ENCODE data around the gene NLRP7. TPM values are rescaled to one million over a fixed set of nuclear protein-coding genes. Genes with fewer than 3 reads are reported as not detected.
"Not testable (repeated sequence)": the region's sequence is repeated elsewhere in the genome, so short reads cannot be mapped to it uniquely, and the experiment has no call there.

Gene NLRP7
- total RNA-seq = not detected

DNA sequence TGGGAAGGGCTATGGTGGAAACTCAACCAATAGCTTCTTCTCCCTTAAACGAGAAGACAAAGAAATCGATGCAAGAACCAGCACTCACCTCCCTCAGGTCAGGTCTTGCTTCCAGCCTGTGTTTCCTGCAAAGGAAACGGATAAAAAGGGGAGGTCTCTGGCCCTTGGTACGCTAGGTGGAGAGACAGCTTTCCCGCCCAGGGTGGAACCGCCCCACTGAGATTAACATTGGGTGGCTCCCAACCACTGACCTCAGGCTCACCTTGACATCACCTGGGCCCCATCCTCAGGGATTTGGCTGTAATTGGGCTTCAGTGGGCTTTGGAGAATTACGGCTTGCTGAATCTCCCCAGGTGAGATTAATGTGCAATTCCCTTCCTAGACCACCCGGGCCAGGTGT, at the start of gene NLRP7:
Gene NLRP7 (minus strand): TSS at position 150 of the 400 bp plus-strand sequence.
- ATAC-seq (no peak), DNase-seq (ENCODE audit: low spot score) (no peak)

DNA sequence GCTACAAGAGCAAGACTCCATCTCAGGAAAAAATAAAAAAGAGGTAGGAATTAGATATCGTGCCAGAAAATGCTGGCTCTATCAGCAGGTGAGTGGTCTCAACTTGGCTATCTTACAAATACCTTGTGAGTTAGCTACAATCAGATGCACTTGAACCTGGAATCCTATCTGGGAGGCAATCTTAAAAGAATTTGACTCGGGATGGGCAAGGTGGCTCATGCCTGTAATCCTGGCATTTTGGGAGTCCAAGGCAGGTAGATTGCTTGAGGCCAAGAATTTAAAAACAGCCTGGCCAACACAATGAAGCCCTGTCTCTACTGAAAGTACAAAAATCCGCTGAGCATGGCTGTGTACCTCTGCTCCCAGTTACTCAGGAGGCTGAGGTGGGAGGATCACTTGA, 48.2 kb upstream of the NLRP7 start:
- ATAC-seq (no peak), DNase-seq (ENCODE audit: low spot score) (no peak)

DNA sequence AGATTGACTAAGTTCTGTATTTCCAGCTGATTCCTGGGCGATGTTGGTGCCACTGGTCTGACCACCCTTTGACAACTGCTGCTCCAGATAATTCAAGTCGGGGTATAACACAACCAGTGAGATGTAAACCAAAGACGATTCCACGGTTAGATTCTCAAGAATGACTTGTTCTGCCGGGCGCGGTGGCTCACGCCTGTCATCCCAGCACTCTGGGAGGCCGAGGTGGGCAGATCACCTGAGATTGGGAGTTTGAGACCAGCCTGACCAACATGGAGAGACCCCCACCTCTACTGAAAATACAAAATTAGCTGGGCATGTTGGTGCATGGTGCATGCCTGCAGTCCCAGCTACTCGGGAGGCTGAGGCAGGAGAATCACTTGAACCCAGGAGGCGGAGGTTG, 42.2 kb upstream of the NLRP7 start:
- DNase-seq (ENCODE audit: low spot score); ATAC-seq: not testable (repeated sequence)

DNA sequence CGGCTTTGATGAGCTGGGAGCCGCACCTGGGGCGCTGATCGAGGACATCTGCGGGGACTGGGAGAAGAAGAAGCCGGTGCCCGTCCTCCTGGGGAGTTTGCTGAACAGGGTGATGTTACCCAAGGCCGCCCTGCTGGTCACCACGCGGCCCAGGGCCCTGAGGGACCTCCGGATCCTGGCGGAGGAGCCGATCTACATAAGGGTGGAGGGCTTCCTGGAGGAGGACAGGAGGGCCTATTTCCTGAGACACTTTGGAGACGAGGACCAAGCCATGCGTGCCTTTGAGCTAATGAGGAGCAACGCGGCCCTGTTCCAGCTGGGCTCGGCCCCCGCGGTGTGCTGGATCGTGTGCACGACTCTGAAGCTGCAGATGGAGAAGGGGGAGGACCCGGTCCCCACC, 35.2 kb upstream of the NLRP7 start:
- not testable (repeated sequence) for ATAC-seq; DNase-seq (ENCODE audit: low spot score)

DNA sequence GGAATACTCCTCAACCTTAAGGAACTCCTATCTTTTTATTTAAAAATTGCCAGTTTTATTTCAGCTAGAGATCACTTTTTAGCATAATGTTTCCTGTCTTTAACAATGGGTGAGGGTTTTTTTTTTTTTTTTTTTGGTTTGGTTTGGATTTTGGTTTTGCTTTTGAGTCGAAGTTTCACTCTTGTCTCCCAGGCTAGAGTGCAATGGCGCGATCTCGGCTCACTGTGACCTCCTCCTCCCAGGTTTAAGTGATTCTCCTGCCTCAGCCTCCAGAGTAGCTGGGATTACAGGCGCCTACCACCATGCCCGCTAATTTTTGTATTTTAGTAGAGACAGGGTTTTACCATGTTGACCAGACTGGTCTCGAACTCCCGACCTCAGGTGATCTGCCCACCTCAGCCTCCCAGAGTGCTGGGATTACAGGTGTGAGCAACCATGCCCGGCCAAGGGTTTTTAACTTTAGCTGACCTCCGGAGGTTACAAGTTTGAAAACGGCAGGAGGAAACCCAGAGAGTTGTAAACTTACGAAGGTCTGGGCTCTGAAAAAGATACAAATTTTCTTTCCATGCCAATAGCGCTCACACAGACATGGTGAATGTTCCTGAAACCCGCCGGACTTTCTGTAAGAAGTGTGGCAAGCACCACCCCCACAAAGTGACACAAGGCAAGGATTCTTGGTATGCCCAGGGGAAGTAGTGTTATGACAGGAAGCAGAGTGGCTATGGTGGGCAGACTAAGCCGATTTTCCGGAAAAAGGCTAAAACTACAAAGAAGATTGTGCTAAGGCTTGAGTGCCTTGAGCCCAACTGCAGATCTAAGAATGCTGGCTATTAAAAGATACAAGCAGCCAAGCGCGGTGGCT, 26.1 kb upstream of the NLRP7 start:
- not testable (repeated sequence) for ATAC-seq; DNase-seq (ENCODE audit: low spot score)

DNA sequence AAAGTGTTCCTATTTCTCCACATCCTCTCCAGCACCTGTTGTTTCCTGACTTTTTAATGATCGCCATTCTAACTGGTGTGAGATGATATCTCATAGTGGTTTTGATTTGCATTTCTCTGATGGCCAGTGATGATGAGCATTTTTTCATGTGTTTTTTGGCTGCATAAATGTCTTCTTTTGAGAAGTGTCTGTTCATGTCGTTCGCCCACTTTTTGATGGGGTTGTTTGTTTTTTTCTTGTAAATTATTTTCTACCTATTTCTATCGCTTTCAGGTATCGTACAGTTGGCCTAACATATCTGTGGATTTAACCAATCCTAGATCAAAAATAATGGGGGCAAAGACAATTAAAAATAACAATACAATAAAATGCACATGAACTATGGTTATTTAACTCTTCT, 24.1 kb upstream of the NLRP7 start:
- DNase-seq (ENCODE audit: low spot score); ATAC-seq: not testable (repeated sequence)

DNA sequence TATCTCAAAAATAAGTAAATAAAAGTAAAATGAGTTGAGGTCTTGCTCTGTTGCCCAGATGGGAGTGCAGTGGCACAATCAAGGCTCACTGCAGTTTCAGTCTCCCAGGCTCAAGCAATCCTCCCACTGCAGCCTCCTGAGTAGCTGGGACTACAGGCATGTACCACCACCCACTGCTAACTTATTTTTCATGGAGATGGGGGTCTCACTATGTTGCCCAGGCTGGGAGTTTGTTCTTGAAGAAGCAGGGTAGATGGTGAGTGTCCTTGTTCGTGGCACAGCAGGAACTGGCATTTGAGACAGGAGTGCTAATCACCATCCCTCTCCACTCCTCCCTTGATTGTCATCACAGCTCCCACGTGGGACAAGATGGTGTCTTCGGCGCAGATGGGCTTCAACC, 22.3 kb upstream of the NLRP7 start:
- ATAC-seq = no peak

DNA sequence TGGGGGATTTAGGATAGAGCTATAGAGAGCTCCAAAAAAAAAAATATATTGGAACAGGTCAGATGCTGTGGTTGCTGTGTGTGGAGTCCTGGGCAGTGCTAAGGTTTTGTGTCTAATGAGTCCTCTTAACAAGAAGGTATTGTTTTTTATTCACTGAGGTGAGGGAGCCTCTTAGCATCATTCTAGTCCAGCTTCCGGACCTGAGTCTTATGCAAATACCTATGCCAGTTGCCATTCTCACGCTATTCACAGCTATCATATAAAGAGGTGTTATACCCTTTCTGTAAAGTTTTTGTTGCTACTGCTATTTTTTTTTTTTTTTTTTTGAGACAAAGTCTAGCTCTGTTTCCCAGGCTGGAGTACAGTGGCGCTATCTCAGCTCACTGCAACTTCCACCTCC, 20.3 kb upstream of the NLRP7 start:
- ATAC-seq = no peak

More for the DNA sequence above, 22.3 kb upstream of the NLRP7 start:
- DNase-seq (ENCODE audit: low spot score) = no peak

DNA sequence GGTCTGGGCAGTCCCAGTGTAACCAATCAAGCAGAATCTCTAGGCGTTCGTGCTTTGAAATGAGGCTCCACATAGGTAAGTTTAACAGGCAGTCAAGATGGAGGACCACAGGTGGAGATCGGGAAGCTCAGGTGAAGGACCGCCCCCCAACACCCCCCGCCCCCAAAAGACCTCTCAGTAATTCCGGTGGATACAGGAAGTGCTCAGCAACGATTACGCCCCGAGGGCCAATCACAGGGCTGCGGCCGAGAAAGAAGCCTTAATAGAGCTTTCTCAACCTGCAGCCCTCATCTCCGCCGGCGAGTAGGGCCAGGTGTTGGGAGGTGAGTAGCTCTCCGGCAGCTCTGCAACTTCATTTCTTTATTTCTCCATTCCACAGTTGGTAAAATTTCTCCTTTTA, 17.7 kb upstream of the NLRP7 start:
- DNase-seq (ENCODE audit: low spot score); ATAC-seq: not testable (repeated sequence)

More for the DNA sequence above, 20.3 kb upstream of the NLRP7 start:
- DNase-seq (ENCODE audit: low spot score) = no peak

DNA sequence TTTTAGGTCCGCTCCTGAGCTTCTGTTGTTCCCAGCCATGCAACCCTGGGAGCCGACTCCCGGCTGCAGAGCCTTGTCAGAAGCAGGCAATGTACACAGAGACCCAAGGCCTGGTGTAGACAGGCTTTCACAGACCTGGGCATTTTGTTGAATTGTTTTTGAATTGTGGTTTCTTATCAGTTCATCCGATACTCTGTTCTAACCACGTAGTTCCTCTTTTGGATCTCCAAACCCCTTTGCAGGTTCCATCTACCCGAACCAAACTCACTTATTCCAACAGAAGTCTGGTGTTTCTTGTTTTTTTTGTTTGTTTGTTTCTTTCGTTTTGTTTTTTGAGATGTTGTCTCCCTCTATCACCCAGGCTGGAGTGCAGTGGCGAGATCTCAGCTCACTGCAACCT, 12.5 kb upstream of the NLRP7 start:
- no peak for ATAC-seq
- DNase-seq (ENCODE audit: low spot score) = no peak

DNA sequence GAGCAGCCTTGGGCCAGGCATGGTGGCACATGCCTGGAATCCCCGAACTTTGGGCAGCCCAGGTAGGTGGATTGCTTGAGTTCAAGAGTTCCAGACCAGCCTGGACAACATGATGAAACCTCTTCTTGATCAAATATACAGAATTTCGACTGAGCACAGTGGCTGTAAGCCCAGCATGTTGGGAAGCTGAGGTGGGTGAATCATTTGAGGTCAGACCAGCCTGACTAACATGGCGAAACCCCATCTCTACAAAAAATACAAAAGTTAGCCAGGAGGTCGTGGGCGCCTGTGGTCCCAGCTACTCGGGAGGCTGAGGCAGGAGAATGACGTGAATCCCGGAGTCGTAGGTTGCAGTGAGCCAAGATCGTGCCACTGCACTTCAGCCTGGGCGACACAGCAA, 8.0 kb upstream of the NLRP7 start:
- no peak for DNase-seq (ENCODE audit: low spot score)
- ATAC-seq = no peak

DNA sequence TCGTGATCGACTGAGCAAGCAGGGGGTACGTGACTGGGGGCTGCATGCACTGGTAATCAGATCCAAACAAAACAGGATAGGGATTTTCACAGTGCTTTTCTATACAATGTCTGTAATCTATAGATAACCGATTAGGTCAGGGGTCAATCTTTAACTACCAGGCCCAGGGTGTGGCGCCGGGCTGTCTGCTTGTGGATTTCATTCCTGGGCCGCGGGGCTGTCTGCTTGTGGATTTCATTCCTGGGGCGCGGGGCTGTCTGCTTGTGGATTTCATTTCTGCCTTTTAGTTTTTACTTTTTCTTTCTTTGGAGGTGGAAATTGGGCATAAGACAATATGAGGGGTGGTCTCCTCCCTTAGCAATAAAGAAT, 6.0 kb upstream of the NLRP7 start:
- ATAC-seq; DNase-seq (ENCODE audit: low spot score): not testable (repeated sequence)

DNA sequence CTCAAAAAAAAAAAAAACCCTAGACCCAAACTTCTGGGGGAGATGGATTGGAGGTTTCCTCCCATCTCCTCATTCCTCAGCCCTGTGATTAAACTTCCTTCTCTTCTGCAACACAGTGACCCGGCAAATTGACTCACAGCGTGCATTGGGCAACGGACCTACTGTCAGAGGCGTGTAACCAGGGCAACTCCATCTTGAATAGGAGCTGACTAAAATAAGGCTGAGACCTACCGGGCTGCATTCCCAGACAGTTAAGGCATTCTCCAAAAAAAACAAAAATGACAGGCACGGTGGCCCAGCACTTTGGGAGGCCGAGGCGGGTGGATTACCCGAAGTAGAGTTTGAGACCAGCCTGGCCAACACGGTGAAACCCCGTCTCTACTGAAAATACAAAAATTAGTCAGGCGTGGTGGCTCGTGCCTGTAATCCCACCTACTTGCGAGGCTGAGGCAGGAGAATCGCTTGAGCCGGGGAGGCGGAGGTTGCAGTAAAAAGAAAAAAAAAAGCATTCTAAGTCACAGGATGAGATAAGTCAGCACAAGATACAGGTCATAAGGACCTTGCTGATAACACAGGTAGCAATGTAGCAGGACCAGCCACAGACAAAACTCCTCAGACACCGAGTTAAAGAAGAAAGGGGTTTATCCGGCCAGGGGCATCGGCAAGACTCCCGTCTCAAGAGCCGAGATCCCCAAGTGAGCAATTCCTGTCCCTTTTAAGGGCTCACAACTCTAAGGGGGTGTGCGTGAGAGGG, 5.4 kb upstream of the NLRP7 start:
- DNase-seq (ENCODE audit: low spot score) (no peak), ATAC-seq (no peak)

DNA sequence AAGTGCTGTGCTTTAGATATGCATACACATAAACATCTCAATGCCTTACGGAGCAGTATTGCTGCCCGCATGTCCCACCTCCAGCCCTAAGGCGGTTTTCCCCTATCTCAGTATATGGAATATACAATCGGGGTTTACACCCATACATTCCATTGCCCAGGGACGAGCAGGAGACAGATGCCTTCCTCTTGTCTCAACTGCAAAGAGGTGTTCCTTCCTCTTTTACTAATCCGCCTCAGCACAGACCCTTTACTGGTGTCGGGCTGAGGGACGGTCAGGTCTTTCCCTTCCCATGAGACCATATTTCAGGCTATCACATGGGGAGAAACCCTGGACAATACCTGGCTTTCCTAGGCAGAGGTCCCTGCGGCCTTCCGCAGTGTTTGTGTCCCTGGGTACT, 3.2 kb upstream of the NLRP7 start:
- not testable (repeated sequence) for DNase-seq (ENCODE audit: low spot score); ATAC-seq

DNA sequence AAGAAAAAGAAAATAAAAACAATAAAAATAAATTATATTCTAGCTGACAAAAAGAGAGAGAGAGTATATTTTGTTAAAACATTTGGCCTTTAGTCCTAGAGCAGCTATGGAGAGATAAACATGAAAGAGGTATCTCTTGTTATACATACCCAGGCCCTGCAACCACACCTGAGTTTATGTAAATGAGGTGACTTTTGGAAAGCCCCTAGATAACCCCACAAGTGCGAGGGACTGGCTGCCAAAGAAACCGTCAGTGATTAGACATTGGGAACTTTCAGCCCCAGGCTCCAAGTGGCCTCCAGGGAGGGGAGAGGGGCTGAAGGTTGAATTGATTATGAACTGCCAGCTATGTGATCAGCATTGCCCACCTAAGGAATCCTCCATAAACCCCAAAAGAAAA, 2.1 kb upstream of the NLRP7 start:
- DNase-seq (ENCODE audit: low spot score) (no peak), ATAC-seq (no peak)

DNA sequence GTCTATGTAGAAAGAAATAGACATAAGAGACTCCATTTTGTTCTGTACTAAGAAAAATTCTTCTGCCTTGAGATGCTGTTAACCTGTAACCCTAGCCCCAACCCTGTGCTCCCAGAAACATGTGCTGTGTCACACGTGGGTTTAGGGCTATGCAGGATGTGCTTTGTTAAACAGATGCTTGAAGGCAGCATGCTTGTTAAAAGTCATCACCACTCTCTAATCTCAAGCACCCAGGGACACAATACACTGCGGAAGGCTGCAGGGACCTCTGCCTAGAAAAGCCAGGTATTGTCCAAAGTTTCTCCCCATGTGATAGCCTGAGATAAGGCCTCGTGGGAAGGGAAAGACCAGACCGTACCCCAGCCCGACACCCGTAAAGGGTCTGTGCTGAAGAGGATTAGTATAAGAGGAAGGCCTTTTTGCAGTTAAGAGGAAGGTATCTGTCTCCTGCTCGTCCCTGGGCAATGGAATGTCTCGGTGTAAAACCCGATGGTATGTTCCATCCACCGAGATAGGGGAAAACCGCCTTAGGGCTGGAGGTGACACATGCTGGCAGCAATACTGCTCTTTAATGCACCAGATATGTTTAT, 3.5 kb downstream of the NLRP7 start:
- not testable (repeated sequence) for DNase-seq (ENCODE audit: low spot score); ATAC-seq

DNA sequence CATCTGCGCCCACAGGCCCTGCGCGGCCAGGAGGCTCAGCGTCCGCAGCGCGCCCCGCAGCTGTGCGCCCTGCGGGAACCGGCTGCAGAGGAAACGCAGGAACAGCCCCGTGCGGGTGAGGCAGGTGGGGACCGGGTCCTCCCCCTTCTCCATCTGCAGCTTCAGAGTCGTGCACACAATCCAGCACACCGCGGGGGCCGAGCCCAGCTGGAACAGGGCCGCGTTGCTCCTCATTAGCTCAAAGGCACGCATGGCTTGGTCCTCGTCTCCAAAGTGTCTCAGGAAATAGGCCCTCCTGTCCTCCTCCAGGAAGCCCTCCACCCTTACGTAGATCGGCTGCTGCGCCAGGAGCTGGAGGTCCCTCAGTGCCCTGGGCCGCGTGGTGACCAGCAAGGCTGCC, 7.8 kb downstream of the NLRP7 start:
- not testable (repeated sequence) for DNase-seq (ENCODE audit: low spot score); ATAC-seq

DNA sequence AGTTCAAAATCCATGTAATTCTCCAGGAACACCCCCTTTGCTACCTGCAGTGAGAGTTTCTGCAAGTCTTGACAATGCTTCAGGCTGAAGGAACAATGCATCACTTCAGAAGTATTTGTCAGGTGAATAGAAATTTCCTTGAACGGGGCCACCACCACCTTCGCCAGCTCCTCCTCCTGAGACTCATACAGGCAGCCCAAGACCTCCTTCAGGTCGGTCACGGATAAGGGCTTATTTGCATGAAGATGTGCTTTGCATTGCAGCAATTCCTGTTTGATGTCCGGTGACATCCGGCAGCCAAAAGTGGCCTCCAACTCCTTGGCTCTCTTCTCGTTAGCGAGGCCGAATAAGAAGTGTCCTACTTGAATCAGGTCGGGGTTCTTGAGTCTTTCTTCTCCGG, 8.4 kb downstream of the NLRP7 start:
- no peak for DNase-seq (ENCODE audit: low spot score)
- no peak for ATAC-seq

DNA sequence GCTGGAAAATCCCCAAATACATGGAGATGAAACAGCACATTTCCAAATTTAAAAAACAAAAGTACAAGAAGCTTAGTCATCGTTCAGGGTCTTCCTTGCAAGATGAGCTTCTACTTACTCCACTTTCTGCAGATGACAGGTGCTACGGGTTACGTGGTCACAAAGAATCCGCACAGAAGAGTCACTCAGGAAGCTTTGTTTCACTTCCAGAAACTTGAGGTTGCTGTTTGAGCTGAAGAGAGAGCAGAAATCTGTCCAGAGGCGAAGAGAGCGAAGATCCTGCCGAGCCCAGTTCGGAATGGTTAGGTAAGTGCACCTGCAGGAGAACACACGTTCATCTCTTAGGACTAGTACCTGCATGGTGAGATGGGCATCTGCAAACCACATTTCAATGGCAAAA, 9.4 kb downstream of the NLRP7 start:
- no peak for DNase-seq (ENCODE audit: low spot score)

DNA sequence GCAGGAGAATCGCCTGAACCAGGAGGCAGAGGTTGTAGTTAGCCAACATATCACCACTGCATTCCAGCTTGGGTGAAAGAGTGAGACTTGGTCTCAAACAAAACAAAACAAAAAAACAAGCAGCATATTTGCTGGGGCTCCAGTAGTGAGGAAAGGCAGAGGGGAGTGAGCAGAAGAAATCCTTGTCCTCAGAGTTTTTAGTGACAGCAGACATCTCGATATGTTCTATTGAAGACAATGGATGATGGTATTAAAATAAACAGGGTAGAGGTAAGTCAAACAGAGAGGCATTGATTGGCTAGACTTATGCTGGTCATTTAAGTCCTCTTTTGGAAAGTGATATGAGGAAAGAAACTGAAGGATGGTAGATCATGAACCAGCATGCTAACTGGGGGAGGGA, 19.0 kb downstream of the NLRP7 start:
- ATAC-seq = no peak
- DNase-seq (ENCODE audit: low spot score) = no peak

More for the DNA sequence above, 9.4 kb downstream of the NLRP7 start:
- ATAC-seq = no peak

DNA sequence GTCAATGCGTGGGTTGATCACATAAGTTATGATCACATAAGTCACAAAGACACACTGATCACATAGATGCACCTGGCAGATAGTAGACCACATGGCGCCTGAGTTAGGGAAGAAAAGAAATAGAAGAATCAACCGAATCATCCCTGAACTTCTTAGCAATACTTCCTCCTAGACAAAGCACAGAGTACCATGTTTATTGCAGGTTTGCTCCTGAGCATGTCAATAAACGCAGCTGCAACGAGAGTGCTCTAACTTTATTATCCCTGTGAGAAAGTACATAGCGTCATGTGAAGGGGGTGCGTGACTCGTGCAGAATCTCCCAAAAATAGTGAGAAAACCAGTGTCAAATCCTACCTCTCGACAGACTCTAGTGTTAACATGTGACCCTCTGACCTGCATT, 24.1 kb downstream of the NLRP7 start:
- no peak for ATAC-seq
- no peak for DNase-seq (ENCODE audit: low spot score)

DNA sequence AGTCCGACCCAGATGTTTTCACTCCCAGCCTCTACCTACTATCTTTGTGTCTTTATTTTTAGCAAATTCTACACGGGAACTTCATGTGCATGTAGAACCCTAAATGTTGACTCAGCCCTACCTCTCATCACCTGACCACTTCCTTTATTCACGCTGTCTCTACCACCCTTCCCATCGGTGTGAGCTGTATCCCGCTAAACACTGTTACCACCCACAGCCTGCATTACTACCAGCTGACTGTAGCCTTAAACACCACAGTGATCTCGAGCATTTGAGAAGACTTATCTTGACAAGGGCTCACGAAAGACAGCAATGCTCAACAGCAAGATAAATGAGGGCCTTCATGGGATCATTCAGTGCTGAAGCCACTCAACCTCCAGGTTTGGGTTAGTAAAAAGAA, 26.2 kb downstream of the NLRP7 start:
- DNase-seq (ENCODE audit: low spot score) = no peak
- no peak for ATAC-seq
